NCI-H2227 treated with DMSO at 0.1 percent for 48 hours (cell line): ENCODE measurements around the gene NPHP4.

Experiments
- DNase-seq: peaks from one replicate; lab custom pipeline; 2025; lab: John Stamatoyannopoulos, UW

Gene NPHP4

GRCh38 chr1:5971471-5972197, 20.6 kb downstream of the NPHP4 start:
- no peak for DNase-seq

- peak; percentile 91 for DNase-seq
These were observed 21.5 kb downstream of the NPHP4 start for GRCh38 chr1:5970610-5971273.

- DNase-seq, result no peak
These were observed 23.1 kb downstream of the NPHP4 start for GRCh38 chr1:5969168-5969567.

GRCh38 chr1:5968161-5968736, 24.0 kb downstream of the NPHP4 start:
- DNase-seq, result no peak

GRCh38 chr1:5967351-5968160, 24.7 kb downstream of the NPHP4 start:
- no peak for DNase-seq

- no peak for DNase-seq
These were observed 25.6 kb downstream of the NPHP4 start for GRCh38 chr1:5966543-5967205.

GRCh38 chr1:5965586-5966131, 26.6 kb downstream of the NPHP4 start:
- DNase-seq, result no peak

- no peak for DNase-seq
These were observed 29.7 kb downstream of the NPHP4 start for GRCh38 chr1:5962265-5963105.

- no peak for DNase-seq
These were observed 30.6 kb downstream of the NPHP4 start for GRCh38 chr1:5961601-5962000.

GRCh38 chr1:5960336-5960735, 31.9 kb downstream of the NPHP4 start:
- no peak for DNase-seq

GRCh38 chr1:5959667-5960230, 32.5 kb downstream of the NPHP4 start:
- DNase-seq, result no peak

GRCh38 chr1:5959087-5959486, 33.1 kb downstream of the NPHP4 start:
- no peak for DNase-seq

GRCh38 chr1:5956022-5956830, 36.0 kb downstream of the NPHP4 start:
- DNase-seq, result no peak

- DNase-seq, result no peak
These were observed 36.7 kb downstream of the NPHP4 start for GRCh38 chr1:5955479-5955977.

- DNase-seq, result no peak
These were observed 37.3 kb downstream of the NPHP4 start for GRCh38 chr1:5954964-5955363.

- no peak for DNase-seq
These were observed 38.8 kb downstream of the NPHP4 start for GRCh38 chr1:5953386-5953785.

- DNase-seq, result no peak
These were observed 40.3 kb downstream of the NPHP4 start for GRCh38 chr1:5951846-5952410.

- no peak for DNase-seq
These were observed 41.0 kb downstream of the NPHP4 start for GRCh38 chr1:5950994-5951785.
